ENCODE measurements around the gene BMF.
"Not testable (repeated sequence)": the region's sequence is repeated elsewhere in the genome, so short reads cannot be mapped to it uniquely, and the experiment has no call there.

Gene BMF

GRCh38 chr15:40125950-40126349 lies 17.3 kb upstream of the BMF start:
- no peak for DNase-seq

GRCh38 chr15:40124807-40125285 lies 16.2 kb upstream of the BMF start:
- not testable (repeated sequence) for DNase-seq

- DNase-seq, result not testable (repeated sequence)
These were observed 15.7 kb upstream of the BMF start for GRCh38 chr15:40124333-40124732.

- not testable (repeated sequence) for DNase-seq
These were observed 15.2 kb upstream of the BMF start for GRCh38 chr15:40123863-40124262.

- DNase-seq, result not testable (repeated sequence)
These were observed 14.3 kb upstream of the BMF start for GRCh38 chr15:40122989-40123388.

DNA sequence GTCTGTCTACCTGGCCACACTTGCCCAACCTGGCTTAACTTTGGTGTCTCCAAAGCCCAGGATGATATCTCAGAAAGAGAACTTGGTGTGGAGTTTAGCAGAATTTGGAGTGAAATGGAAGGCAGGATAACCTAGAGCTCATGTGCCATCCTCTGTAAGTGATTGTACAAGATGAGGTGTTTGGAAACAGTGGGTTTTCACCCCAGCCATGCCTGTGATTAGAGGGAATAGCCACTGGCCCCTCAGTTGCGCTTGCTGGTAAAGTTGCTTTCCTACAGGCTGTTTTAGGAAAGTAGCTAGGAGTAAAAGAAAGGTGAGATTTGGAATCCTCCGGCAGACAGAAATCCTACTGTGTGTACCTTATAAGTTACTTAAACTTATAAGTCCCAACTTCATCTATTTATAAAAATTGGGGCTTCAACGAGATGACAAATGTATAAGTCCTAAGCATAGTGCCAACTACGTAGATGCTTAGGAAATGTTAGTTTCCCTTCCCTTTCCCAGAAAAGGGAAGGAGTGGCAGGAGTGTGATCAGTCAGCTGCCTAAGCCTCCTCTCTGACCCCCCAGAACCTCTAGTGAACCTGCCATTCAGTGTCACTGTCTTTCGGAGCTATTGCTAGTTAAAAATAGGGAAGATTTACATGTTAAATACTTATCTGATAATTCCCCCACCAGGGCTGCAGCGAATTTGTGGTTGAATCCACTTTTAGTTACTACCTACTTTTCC lies 13.4 kb upstream of the BMF start:
- DNase-seq, result no peak

DNA sequence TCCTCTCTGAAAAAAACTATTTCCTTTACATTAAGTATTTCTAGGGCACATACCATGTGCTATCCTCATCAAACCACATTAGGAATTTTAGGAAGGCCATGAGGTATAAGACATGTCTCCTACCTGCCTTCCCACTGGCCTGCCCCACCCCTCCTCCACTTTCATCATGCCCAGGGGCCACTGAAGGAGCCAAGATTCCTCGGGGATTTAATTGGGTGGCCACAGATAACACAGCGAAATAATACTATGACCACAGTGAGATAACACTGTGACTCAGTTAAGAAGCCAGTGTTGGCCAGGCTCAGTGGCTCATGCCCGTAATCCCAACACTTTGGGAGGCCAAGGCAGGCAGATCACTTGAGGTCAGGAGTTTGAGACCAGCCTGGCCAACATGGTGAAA lies 9.8 kb upstream of the BMF start:
- DNase-seq, result no peak

DNA sequence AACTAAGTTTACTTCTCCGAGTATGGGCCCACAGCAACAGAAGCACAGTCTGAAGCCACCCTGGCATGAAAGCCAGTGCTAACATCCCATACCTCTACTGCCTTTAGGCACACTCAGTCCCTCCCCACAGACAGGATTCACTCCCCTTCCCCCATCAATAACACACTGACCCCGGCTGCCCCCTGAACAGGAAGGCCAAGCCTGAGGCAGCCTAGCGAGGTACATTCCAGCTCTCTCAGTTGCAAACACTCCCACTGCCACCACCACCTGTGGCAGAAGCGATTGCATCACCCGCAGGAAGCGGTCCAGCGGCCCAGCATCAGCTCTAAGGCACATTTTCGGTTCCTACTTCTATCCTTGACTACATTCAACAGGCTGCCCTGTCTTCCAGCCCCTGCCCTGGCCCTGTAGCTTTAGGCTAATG lies 7.0 kb upstream of the BMF start:
- DNase-seq, result no peak

DNA sequence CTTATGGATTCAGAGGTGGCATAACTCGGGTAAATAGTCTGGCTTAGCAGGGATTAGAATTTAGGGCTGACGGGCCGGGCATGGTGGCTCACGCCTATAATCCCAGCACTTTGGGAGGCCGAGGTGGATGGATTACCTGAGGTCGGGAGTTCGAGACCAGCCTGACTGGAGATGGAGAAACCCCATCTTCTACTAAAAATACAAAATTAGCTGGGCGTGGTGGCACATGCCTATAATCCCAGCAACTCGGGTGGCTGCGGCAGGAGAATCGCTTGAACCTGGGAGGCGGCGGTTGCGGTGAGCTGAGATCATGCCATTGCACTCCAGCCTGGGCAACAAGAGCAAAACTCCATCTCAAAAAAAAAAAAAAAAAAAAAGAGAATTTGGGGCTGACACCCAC lies 6.4 kb upstream of the BMF start:
- not testable (repeated sequence) for DNase-seq

- no peak for DNase-seq
These were observed 5.5 kb upstream of the BMF start for GRCh38 chr15:40114218-40114617.

GRCh38 chr15:40112789-40113188 lies 4.1 kb upstream of the BMF start:
- no peak for DNase-seq

DNA sequence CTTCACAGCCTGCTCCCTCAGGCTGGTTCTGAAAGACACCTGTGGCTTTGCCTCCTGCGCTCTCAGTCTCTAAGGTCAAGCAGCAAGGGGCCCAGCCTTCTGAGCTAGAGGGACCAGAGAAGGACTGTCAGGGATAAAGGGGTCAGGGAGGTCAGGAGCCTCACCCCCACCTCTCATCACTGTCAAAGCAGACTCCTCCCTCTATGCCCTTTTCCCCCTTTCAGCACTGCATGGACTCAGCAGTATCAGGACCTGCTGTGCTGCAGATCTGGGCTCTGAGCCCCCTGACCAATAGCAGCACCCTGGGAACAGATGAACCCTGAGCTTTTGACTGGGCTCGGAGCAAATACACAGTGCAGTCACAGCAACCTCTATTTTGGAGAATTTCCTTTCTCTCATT lies 3.2 kb upstream of the BMF start:
- no peak for DNase-seq

GRCh38 chr15:40110866-40111550 lies 2.3 kb upstream of the BMF start:
- no peak for DNase-seq

- peak; percentile 7 for DNase-seq
These were observed 421 bp downstream of the BMF start for GRCh38 chr15:40108061-40108854.

- peak; percentile 16 for DNase-seq
These were observed 2.2 kb downstream of the BMF start for GRCh38 chr15:40106203-40107161.

DNA sequence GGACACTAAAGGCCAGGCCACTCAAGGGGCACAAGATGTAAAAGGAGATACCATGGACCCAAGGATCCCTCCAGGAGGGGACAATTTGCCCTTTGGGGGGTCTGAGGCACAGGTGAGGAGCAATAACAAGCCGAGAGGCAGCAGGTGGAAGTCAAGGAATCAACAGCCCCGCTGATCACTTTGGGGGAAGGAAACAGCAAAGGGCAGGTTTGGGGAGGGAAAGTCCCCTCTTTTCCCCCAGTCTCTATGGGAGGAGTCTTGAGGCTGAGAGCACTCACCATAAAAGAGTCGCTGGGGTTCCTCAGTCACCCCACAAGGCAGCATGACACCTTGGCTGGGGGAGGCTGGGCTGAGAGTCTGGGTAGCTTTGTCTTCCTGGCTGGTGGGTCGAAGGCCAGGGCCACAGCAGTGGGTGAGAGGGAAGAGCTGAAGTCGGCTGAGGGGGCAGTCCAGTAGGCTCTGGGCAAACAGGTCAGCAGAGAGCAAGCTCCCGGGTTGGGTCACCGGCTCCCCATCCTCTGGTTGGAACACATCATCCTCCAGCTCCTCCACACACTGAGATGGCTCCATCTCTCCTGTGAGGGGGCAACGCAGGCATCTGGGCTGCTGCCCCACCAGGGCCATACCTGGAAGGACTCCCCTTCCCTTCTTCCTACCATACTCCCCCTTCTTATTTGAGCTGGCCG lies 3.0 kb downstream of the BMF start:
- no peak for DNase-seq

DNA sequence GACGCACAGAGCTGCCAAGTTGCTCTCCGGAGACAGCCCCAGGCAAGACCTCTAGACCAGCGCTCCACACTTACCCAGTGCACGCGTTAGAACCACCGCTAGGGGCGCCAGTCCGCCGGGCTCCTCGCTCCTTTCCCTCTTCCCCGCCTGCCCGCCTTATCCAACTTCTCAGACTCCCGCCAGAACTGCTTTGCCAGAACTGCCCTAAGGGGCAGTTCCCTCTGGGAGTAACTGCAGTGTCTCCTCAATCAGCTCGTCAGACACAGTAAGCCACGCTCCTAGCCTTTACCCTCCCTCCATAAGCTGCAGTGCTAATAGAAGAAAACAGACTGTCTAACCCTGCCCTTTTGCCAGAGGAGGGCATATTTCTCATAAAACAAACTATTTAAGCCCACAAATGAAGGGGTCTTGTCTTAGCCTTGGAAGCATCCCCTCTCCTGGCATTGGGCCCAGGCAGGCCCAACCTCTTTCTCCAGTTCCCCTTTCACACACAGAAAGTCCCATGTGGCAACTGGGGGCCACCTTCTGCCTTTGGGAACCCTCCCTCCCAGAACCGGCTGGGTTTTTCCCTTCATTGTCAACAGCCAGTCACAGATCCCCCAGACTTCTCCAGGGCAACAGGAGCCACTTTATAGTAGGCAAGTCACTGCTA lies 3.7 kb downstream of the BMF start:
- peak; percentile 77 for DNase-seq

DNA sequence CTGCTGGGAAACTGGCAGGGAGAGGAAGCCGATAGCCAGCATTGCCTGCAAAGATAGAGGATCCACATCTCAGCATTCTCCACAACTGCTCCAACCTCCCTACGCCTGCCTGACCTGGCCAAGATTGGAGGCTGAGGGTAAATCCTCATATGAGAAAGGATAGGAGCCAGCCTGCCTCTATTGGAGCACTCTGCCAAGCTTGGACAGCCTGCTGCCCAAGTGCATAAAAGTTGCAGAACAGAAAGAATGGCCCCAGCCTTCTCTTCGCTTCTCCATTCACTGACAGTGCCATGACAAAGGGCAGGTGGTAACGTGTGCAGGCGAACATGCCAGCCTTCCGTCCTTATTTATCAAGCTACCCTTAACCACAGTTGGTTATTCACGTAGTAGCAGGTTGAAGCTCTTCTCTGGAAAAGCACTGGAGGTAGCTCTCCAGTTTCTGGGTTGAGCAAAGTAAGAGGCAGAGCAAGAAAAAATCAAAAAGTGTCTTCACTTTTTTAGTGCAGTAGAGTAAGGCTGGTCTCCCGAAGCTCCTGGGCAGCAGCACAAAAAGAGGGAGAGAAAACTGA lies 4.3 kb downstream of the BMF start:
- DNase-seq, result no peak

GRCh38 chr15:40103864-40104271 lies 4.8 kb downstream of the BMF start:
- peak; percentile 45 for DNase-seq

GRCh38 chr15:40102897-40103858 lies 5.5 kb downstream of the BMF start:
- DNase-seq, result peak; percentile 91
